ENCODE data around the gene TBC1D20. TPM values are rescaled to one million over a fixed set of nuclear protein-coding genes. Genes with fewer than 3 reads are reported as not detected.

Gene TBC1D20
- total and polyA plus RNA-seq, 2 donors (not counting 3 experiments of a cell fraction or from before 2014, with no cell fraction given), result 34.3 to 36.1 TPM

DNA sequence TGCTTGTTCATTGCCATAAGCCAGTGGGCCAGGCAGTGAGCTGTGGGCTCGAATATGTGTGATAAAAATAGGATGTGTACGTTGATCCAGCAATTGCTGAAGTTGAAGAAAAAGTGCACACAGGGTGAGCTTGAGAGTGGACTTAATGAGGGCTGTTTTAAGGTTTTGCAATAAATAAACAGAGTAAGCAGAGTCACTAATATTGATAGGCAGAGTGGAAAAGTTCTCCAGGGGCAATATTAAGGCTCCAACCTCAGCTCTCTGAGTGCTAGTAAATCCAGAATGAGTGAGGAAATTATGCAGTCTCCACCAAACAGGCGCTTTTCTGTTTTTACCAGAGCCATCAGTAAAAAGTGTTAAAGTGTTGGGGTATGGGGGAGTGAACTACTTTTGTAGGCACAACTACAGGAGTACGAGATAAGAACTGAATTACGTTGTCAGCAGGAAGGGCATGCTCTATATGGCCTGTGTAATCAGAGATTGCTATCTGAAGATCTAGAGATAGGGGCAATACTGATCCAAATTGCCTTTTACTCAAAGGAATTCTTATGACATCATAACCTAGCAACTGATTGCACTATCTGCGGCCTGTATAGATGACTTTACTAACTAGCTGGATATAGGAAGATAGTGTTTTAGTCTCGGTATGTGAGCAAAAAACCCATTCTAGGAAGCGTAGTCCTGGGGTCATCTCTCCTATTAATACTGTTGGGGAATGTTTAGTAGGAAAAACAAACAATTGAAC, 7.6 kb upstream of the TBC1D20 start:
- TF ChIP-seq, protein P1, sequence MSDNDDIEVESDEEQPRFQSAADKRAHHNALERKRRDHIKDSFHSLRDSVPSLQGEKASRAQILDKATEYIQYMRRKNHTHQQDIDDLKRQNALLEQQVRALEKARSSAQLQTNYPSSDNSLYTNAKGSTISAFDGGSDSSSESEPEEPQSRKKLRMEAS (IDR thresholded peaks at IDR 0.05; ENCODE audit: insufficient read depth, insufficient read length), result no peak
- TF ChIP-seq POLR2A (IDR thresholded peaks at IDR 0.05; ENCODE audit: low read depth, low read length), result no peak
- no peak for TF ChIP-seq MYC (IDR thresholded peaks at IDR 0.05; ENCODE audit: low read depth, low read length)
- TF ChIP-seq FOS (IDR thresholded peaks at IDR 0.05; ENCODE audit: borderline replicate concordance, insufficient read depth, low read length), result no peak
- TF ChIP-seq POLR2AphosphoS5 (IDR thresholded peaks at IDR 0.05; ENCODE audit: insufficient read depth, low read depth, low read length), result no peak
- TF ChIP-seq JUN (IDR thresholded peaks at IDR 0.05; ENCODE audit: borderline replicate concordance, insufficient read depth, insufficient read length, low read depth), result no peak
- no peak for TF ChIP-seq GATA2 (IDR thresholded peaks at IDR 0.05; ENCODE audit: insufficient read depth, insufficient read length, low read depth, low read length)
- no peak for TF ChIP-seq EZH2 (IDR thresholded peaks at IDR 0.05; ENCODE audit: borderline replicate concordance, low read depth, low read length, severe bottlenecking)
- intact Hi-C loops (cut with micrococcal nuclease), result no loop called here
- no peak overlapping the region for H3K27ac ChIP-seq (ENCODE audit: insufficient read depth, low read depth, low read length)
- dilution Hi-C loops (cut with MboI; ENCODE audit: extremely low pct_ligation_motif_present, low sequenced_read_pairs), result no loop called here
- peaks cover 4 to 7% of the 10 kb centered on the region in 2 experiments for H3K27me3 ChIP-seq (ENCODE audit: control insufficient read depth in 2 of 2, insufficient read depth in 2 of 2, low read length in 2 of 2)
- ChIA-PET CTCF (no interaction called here), POLR2A (no interaction called here)
- no peak overlapping the region for H3K4me2 ChIP-seq (ENCODE audit: insufficient read depth, low read length)
- H3K4me3 ChIP-seq (replicated peaks in 1 of 3; ENCODE audit: insufficient read depth in 1 of 3, low read depth in 1 of 3, low read length in 3 of 3), result no peak overlapping the region
- no peaks in the 10 kb centered on the region for H3K36me3 ChIP-seq (ENCODE audit: control insufficient read depth in 2 of 2, extremely low read depth in 1 of 2, insufficient read depth in 2 of 2, low read length in 2 of 2)
- H3K9me1 ChIP-seq (replicated peaks; ENCODE audit: control insufficient read depth, extremely low read depth, insufficient read depth, low read length), result no peaks in the 10 kb centered on the region
- no peaks in the 10 kb centered on the region for H3K79me2 ChIP-seq (ENCODE audit: control insufficient read depth, insufficient read depth, low read length)
- FAIRE-seq, result no peak
- no peaks in the 10 kb centered on the region for H3K4me1 ChIP-seq (ENCODE audit: control insufficient read depth, extremely low read depth, insufficient read depth, low read length)
- no peak overlapping the region for H3K9ac ChIP-seq (replicated peaks; ENCODE audit: extremely low read depth, insufficient read depth, low read length)
- DNase-seq (ENCODE audit: low read depth, low spot score), result no peak
- no peak overlapping the region for H2AFZ ChIP-seq (ENCODE audit: low read depth, low read length)
- H4K20me1 ChIP-seq (replicated peaks; ENCODE audit: control insufficient read depth, extremely low read depth, insufficient read depth, low read length), result no peaks in the 10 kb centered on the region
- no TSS peak for BruUV-seq (replicated peaks)
- no peaks in the 10 kb centered on the region for H3K9me3 ChIP-seq (replicated peaks; ENCODE audit: control insufficient read depth, insufficient read depth, low read length)
